Stomach (tissue), 9 donors: ENCODE results near the gene LDLRAD3. TPM values are rescaled to one million over a fixed set of nuclear protein-coding genes. Genes with fewer than 3 reads are reported as not detected.

Experiments used
- DNase-seq, 2 donors: peaks; one replicate each; pipeline versions ENCODE4 v3.0.0 to v3.0.0-alpha.2; 2013 to 2019
- H3K27ac ChIP-seq, 5 donors: fragments of 200-600 bp in 4 of 5; sonication (generic) in 4 of 5; one replicate each; pipeline ENCODE4 v1.5.1; 2013 to 2019; ENCODE audit warnings: mild to moderate bottlenecking in 1 of 5, moderate library complexity in 1 of 5
- H3K27me3 ChIP-seq, 3 donors: fragments of 200-600 bp; sonication (generic); one replicate each; pipeline ENCODE4 v1.5.1; 2017 to 2019; ENCODE audit warnings: mixed run types in 1 of 3
- H3K36me3 ChIP-seq, 4 donors: fragments of 200-600 bp; sonication (generic); 1 replicate in 3 of 4; 2 replicates in 1 of 4; pipeline ENCODE4 v1.5.1; 2016 to 2019
- H3K4me1 ChIP-seq, 4 donors: fragments of 200-600 bp; sonication (generic); one replicate each; pipeline ENCODE4 v1.5.1; 2016 to 2019
- H3K4me3 ChIP-seq, 4 donors: fragments of 200-600 bp; sonication (generic) in 3 of 4; one replicate each; pipeline ENCODE4 v1.5.1; 2016 to 2019; ENCODE audit warnings: mild to moderate bottlenecking in 1 of 4
- H3K9me3 ChIP-seq, 4 donors: fragments of 200-600 bp; sonication (generic); one replicate each; pipeline ENCODE4 v1.5.1; 2016 to 2019
- CTCF ChIP-seq, 7 experiments: fragments of 450-650 bp in 4 of 7; fragments of 200-600 bp in 3 of 7; sonication (generic) in 3 of 7; IDR thresholded peaks; one replicate each; pipeline ENCODE4 v1.5.1; 2016 to 2019; ENCODE audit warnings: antibody characterized with exemption in 7 of 7, control low read depth in 2 of 7, mild to moderate bottlenecking in 1 of 7
- EP300 ChIP-seq: sonication (generic); formaldehyde crosslinking; IDR thresholded peaks from one replicate; pipeline ENCODE4 v1.6.1; 2017; ENCODE audit warnings: antibody characterized with exemption
- POLR2A ChIP-seq, 4 donors: fragments of 450-650 bp; IDR thresholded peaks; one replicate each; pipeline ENCODE4 v1.6.1; 2016; ENCODE audit warnings: antibody characterized with exemption in 4 of 4, control low read depth in 2 of 4, mild to moderate bottlenecking in 1 of 4, moderate library complexity in 1 of 4
- POLR2AphosphoS5 ChIP-seq, 3 donors: sonication (generic); formaldehyde crosslinking; IDR thresholded peaks; one replicate each; pipeline ENCODE4 v1.6.1; 2016; ENCODE audit warnings: antibody characterized with exemption in 3 of 3
- WGBS, 5 donors: extraction: QIAGEN DNeasy Blood & Tissue Kit in 3 of 5; methylation state at CpG; one replicate each; pipeline versions ENCODE4 v1.1.5 to v1.1.7; 2013 to 2018; 5-methylcytosine and 5-hydroxymethylcytosine counted together
- intact Hi-C: fragments of 100-400 bp; cut with DNase I; formaldehyde crosslinking; loops from one replicate; pipeline ENCODE4 v1.15.1; 2023; ENCODE audit warnings: low total_unique reads
- polyA plus RNA-seq, 3 donors: library from polyadenylated mRNA; stranded (reverse); fragments of 200-250 nt; gene quantifications; one replicate each; pipeline ENCODE4 v1.2.3, GENCODE V29; 2013
- total RNA-seq, 5 donors: library from RNA; depleted of rRNA; stranded (reverse); fragments of >200 nt; gene quantifications; one replicate each; pipeline versions ENCODE4 v1.1.0 to v1.2.3, GENCODE V29; 2014 to 2016
- donor health status: healthy with polysubstance abuse.
- donor health status: Bipolar disorder and iron deficiency.
- donor health status: healthy.

The LDLRAD3 gene
- total and polyA plus RNA-seq, 8 donors: 2.0 to 22.8 (median 7.9) TPM

GRCh38 chr11:36086366-36086765 lies 142.5 kb downstream of the LDLRAD3 start:
- Histone ChIP-seq H3K27me3 (no peaks in the 10 kb centered on the region), H3K27ac (no peak overlapping the region), H3K4me3 (no peak overlapping the region), H3K9me3 (no peaks in the 10 kb centered on the region), H3K36me3 (peaks cover 0 to 22% (median 15%) of the 10 kb centered on the region in 4 donors), H3K4me1 (peaks cover 0 to 8% (median 7%) of the 10 kb centered on the region in 4 donors)
- 83 to 94% (median 92%) methylated on average over 6 of the region's 6 CpGs for WGBS, 5 donors
- no peak for TF ChIP-seq EP300
- no peak for TF ChIP-seq CTCF (IDR thresholded peaks at IDR 0.05)
- no peak for TF ChIP-seq POLR2AphosphoS5 (IDR thresholded peaks at IDR 0.05)
- no peak for TF ChIP-seq POLR2A (IDR thresholded peaks at IDR 0.05)
- DNase-seq: no peak
- intact Hi-C loops: no loop called here

GRCh38 chr11:36088266-36088972 lies 144.6 kb downstream of the LDLRAD3 start:
- intact Hi-C loops: no loop called here
- TF ChIP-seq POLR2A (IDR thresholded peaks at IDR 0.05): no peak

DNA sequence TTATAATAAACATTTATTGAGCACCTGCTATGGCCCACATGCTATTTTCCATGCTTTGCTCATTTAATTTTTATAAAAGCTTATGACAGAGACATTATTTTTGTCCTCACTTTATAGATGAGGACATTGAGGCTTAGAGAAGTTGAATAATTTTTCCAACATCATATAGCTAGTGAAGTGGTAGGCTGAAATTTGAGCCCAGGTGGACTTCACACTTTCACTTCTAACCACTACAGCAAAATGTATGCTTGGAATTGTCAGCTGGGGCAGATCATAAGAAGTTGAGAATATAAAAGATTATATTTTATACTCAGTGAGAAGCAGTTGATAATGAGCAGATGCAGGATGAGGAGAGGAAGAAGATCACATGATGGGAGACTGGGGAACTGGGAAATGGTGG lies 146.1 kb downstream of the LDLRAD3 start:
- no peaks in the 10 kb centered on the region for H3K27me3 ChIP-seq
- H3K9me3 ChIP-seq: peaks cover 0 to 8% (median 0%) of the 10 kb centered on the region in 4 donors
- H3K4me1 ChIP-seq: peaks cover 0 to 10% (median 7%) of the 10 kb centered on the region in 4 donors
- TF ChIP-seq POLR2A (IDR thresholded peaks at IDR 0.05): no peak
- no peak for TF ChIP-seq CTCF (IDR thresholded peaks at IDR 0.05)
- TF ChIP-seq POLR2AphosphoS5 (IDR thresholded peaks at IDR 0.05): no peak
- TF ChIP-seq EP300: no peak
- peaks cover 0 to 14% (median 5%) of the 10 kb centered on the region in 4 donors for H3K36me3 ChIP-seq
- DNase-seq: no peak
- intact Hi-C loops: no loop called here
- H3K27ac ChIP-seq: no peak overlapping the region
- H3K4me3 ChIP-seq: no peak overlapping the region

More at GRCh38 chr11:36088266-36088972, 144.6 kb downstream of the LDLRAD3 start:
- DNase-seq: no peak
- peaks cover 0 to 18% (median 3%) of the 10 kb centered on the region in 4 donors for H3K36me3 ChIP-seq
- H3K4me3 ChIP-seq: no peak overlapping the region
- H3K27ac ChIP-seq: no peak overlapping the region
- peaks cover 0 to 3% (median 0%) of the 10 kb centered on the region in 4 donors for H3K9me3 ChIP-seq
- no peaks in the 10 kb centered on the region for H3K27me3 ChIP-seq
- 66 to 83% (median 76%) methylated on average over 6 of the region's 6 CpGs for WGBS, 5 donors
- H3K4me1 ChIP-seq: peaks cover 0 to 10% (median 7%) of the 10 kb centered on the region in 4 donors

DNA sequence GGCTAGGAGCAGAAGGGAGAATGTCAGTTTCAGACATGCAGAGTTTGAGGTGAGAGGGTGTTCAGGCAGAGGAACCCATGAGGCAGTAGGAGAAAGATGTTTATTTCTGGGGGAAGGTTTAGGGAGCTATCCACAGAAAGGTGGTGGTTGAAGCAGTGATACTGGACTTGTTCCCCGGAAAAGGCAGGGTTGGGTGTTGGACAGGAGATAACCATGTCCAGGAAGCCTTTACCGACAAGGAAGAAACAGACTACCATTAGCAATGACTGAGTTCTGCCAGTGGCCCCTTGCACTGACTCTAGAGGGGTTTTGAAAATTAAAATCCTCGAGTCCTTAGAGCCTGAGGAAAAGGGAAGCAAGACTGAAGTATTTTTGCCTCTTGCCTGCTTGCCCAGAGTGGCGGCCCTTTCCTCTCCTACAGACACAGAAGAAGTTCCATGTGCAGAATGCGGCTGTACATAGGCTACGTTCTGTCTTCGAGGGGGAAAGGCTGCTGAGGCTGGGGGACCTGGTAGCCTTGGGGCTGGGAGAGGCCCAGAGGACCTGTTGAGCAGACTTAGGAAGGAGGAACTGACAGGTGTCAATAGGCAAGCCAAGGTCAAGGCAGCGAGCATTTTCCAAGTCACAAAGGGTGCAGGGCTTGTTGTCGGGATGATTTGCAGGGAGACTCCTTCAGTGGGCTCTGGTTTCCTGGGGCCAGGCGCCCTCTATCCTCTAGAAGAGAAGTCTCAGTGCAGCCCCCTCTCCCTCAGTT lies 146.7 kb downstream of the LDLRAD3 start:
- intact Hi-C loops: no loop called here
- DNase-seq: no peak
- Histone ChIP-seq H3K4me3 (no peak overlapping the region), H3K36me3 (peaks cover 0 to 10% (median 4%) of the 10 kb centered on the region in 4 donors), H3K27me3 (no peaks in the 10 kb centered on the region), H3K4me1 (peaks cover 0 to 10% (median 7%) of the 10 kb centered on the region in 4 donors), H3K27ac (no peak overlapping the region), H3K9me3 (peaks cover 0 to 8% (median 0%) of the 10 kb centered on the region in 4 donors)
- no peak for TF ChIP-seq POLR2A (IDR thresholded peaks at IDR 0.05)
- TF ChIP-seq CTCF (IDR thresholded peaks at IDR 0.05): no peak
- TF ChIP-seq EP300: no peak
- no peak for TF ChIP-seq POLR2AphosphoS5 (IDR thresholded peaks at IDR 0.05)
- 81 to 85% (median 83%) methylated on average over 10 of the region's 10 CpGs for WGBS, 5 donors
